Upper lobe of left lung (tissue), 6 donors: ENCODE results near the gene HOXC5. TPM values are rescaled to one million over a fixed set of nuclear protein-coding genes. Genes with fewer than 3 reads are reported as not detected.

Experiments
- ATAC-seq, 2 donors: fragments of 200-7000 bp; cut with Tn5 transposase; one replicate each; pipeline ENCODE4 v1.9.1; 2022; ENCODE audit warnings: mild to moderate bottlenecking in 2 of 2, moderate library complexity in 2 of 2; ENCODE audit not compliant: low FRiP score in 2 of 2
- DNase-seq, 2 donors: peaks; one replicate each; pipeline ENCODE4 v3.0.0-alpha.2; 2019 to 2020
- H3K27ac ChIP-seq, 4 donors: fragments of 200-600 bp; sonication (generic); one replicate each; pipeline ENCODE4 v1.5.1; 2016 to 2019
- H3K27me3 ChIP-seq, 4 donors: fragments of 200-600 bp; sonication (generic); one replicate each; pipeline ENCODE4 v1.5.1; 2017 to 2019
- H3K36me3 ChIP-seq, 4 donors: fragments of 200-600 bp; sonication (generic); one replicate each; pipeline ENCODE4 v1.5.1; 2016 to 2019
- H3K4me1 ChIP-seq, 4 donors: fragments of 200-600 bp; sonication (generic); one replicate each; pipeline ENCODE4 v1.5.1; 2018 to 2019
- H3K4me3 ChIP-seq, 4 donors: fragments of 200-600 bp; sonication (generic); one replicate each; pipeline ENCODE4 v1.5.1; 2017 to 2019; ENCODE audit warnings: mild to moderate bottlenecking in 2 of 4, moderate library complexity in 1 of 4
- H3K9me3 ChIP-seq, 4 donors: fragments of 200-600 bp; sonication (generic); one replicate each; pipeline ENCODE4 v1.5.1; 2018 to 2019
- CTCF ChIP-seq, 6 experiments: fragments of 450-650 bp in 4 of 6; fragments of 200-600 bp in 2 of 6; sonication (generic) in 2 of 6; IDR thresholded peaks; one replicate each; pipeline ENCODE4 v1.5.1; 2016 to 2019; ENCODE audit warnings: antibody characterized with exemption in 6 of 6
- EP300 ChIP-seq, 4 donors: sonication (generic); formaldehyde crosslinking; IDR thresholded peaks; one replicate each; pipeline ENCODE4 v1.5.1; 2017; ENCODE audit warnings: antibody characterized with exemption in 4 of 4, control low read depth in 2 of 4
- POLR2A ChIP-seq, 4 donors: fragments of 450-650 bp; IDR thresholded peaks; one replicate each; pipeline ENCODE4 v1.5.1; 2016 to 2017; ENCODE audit warnings: antibody characterized with exemption in 4 of 4, mild to moderate bottlenecking in 2 of 4
- POLR2AphosphoS5 ChIP-seq, 2 donors: sonication (generic); formaldehyde crosslinking; IDR thresholded peaks; one replicate each; pipeline ENCODE4 v1.5.1; 2017; ENCODE audit warnings: antibody characterized with exemption in 2 of 2
- WGBS, 2 donors: methylation state at CpG; one replicate each; pipeline ENCODE4 v1.1.5; 2017 to 2018; 5-methylcytosine and 5-hydroxymethylcytosine counted together
- total RNA-seq, 6 donors: library from RNA; depleted of rRNA in 4 of 6; stranded (reverse); fragments of >200 nt in 4 of 6; gene quantifications; one replicate each; pipeline versions ENCODE4 v1.1.0 to v1.2.1, GENCODE V29; 2016 to 2021
- donor health status: DM: no; HTN: no; CAD: no; lungs with moderate emphysema.
- donor health status: DM: no; HTN: yes; CAD: no; lungs with severe emphysema.

The HOXC5 gene
- total RNA-seq, 6 donors from 2014 or later: 0.11 to 0.22 (median 0.17) TPM; not detected in 3

- DNase-seq (no peak), ATAC-seq (no peak)
- peaks cover 14 to 32% (median 23%) of the 10 kb centered on the region in 4 donors for H3K4me1 ChIP-seq
- no peak overlapping the region for H3K4me3 ChIP-seq
- no peak for TF ChIP-seq POLR2AphosphoS5 (IDR thresholded peaks at IDR 0.05)
- TF ChIP-seq EP300 (IDR thresholded peaks at IDR 0.05): no peak
- no peak for TF ChIP-seq CTCF (IDR thresholded peaks at IDR 0.05)
- TF ChIP-seq POLR2A (IDR thresholded peaks at IDR 0.05): no peak
- WGBS, 2 donors: 23% methylated on average over 8 of the region's 8 CpGs
- peaks cover 3 to 95% (median 58%) of the 10 kb centered on the region in 4 donors for H3K27me3 ChIP-seq
- no peaks in the 10 kb centered on the region for H3K36me3 ChIP-seq
- no peak overlapping the region for H3K27ac ChIP-seq
- no peaks in the 10 kb centered on the region for H3K9me3 ChIP-seq
Measured at GRCh38 chr12:54001283-54002187, 31.3 kb upstream of the HOXC5 start.

GRCh38 chr12:54002278-54002914 is 30.5 kb upstream of the HOXC5 start:
- no peak overlapping the region for H3K27ac ChIP-seq
- WGBS, 2 donors: 17 to 18% methylated on average over 19 of the region's 19 CpGs
- H3K4me3 ChIP-seq: no peak overlapping the region
- peaks cover 1 to 95% (median 57%) of the 10 kb centered on the region in 4 donors for H3K27me3 ChIP-seq
- peaks cover 12 to 34% (median 23%) of the 10 kb centered on the region in 4 donors for H3K4me1 ChIP-seq
- TF ChIP-seq CTCF (IDR thresholded peaks at IDR 0.05): no peak
- no peak for TF ChIP-seq EP300 (IDR thresholded peaks at IDR 0.05)
- no peak for TF ChIP-seq POLR2A (IDR thresholded peaks at IDR 0.05)
- TF ChIP-seq POLR2AphosphoS5 (IDR thresholded peaks at IDR 0.05): no peak
- DNase-seq: no peak
- ATAC-seq: no peak
- no peaks in the 10 kb centered on the region for H3K36me3 ChIP-seq
- H3K9me3 ChIP-seq: no peaks in the 10 kb centered on the region

- Histone ChIP-seq H3K9me3 (no peaks in the 10 kb centered on the region), H3K36me3 (no peaks in the 10 kb centered on the region), H3K27me3 (peaks cover 3 to 95% (median 56%) of the 10 kb centered on the region in 4 donors), H3K27ac (no peak overlapping the region), H3K4me1 (peaks cover 11 to 32% (median 22%) of the 10 kb centered on the region in 4 donors), H3K4me3 (no peak overlapping the region)
- DNase-seq (peak in 1 of 2 donors; percentile 37), ATAC-seq (no peak)
- WGBS, 2 donors: 16 to 19% methylated on average over 16 to 19 of the region's 19 CpGs
- no peak for TF ChIP-seq CTCF (IDR thresholded peaks at IDR 0.05)
- TF ChIP-seq POLR2AphosphoS5 (IDR thresholded peaks at IDR 0.05): no peak
- no peak for TF ChIP-seq POLR2A (IDR thresholded peaks at IDR 0.05)
- TF ChIP-seq EP300 (IDR thresholded peaks at IDR 0.05): no peak
Measured at GRCh38 chr12:54002915-54003389, 29.9 kb upstream of the HOXC5 start.

GRCh38 chr12:54003625-54004024 is 29.2 kb upstream of the HOXC5 start:
- 31 to 56% methylated on average over 3 of the region's 3 CpGs for WGBS, 2 donors
- Histone ChIP-seq H3K9me3 (no peaks in the 10 kb centered on the region), H3K36me3 (no peaks in the 10 kb centered on the region), H3K4me1 (peaks cover 11 to 32% (median 22%) of the 10 kb centered on the region in 4 donors), H3K4me3 (no peak overlapping the region), H3K27ac (no peak overlapping the region), H3K27me3 (peaks cover 3 to 95% (median 55%) of the 10 kb centered on the region in 4 donors)
- no peak for ATAC-seq
- TF ChIP-seq EP300 (IDR thresholded peaks at IDR 0.05): no peak
- no peak for TF ChIP-seq POLR2AphosphoS5 (IDR thresholded peaks at IDR 0.05)
- no peak for TF ChIP-seq CTCF (IDR thresholded peaks at IDR 0.05)
- TF ChIP-seq POLR2A (IDR thresholded peaks at IDR 0.05): no peak
- DNase-seq: no peak
